GM23338 (cell line): ENCODE results near the gene DESI1. TPM values are rescaled to one million over a fixed set of nuclear protein-coding genes. Genes with fewer than 3 reads are reported as not detected.

Source experiments
- ATAC-seq: fragments of 200-7000 bp; cut with Tn5 transposase; 3 replicates; pipeline ENCODE4 v1.9.1; 2020
- DNase-seq: peaks from one replicate; pipeline ENCODE4 v3.0.0-alpha.2; 2015; ENCODE audit warnings: low spot score
- H2AFZ ChIP-seq: fragments of 200-600 bp; sonication (generic); 2 replicates; pipeline ENCODE4 v1.8.0; 2016; ENCODE audit warnings: antibody characterized with exemption, mild to moderate bottlenecking, moderate library complexity
- H3F3A ChIP-seq: fragments of 200-600 bp; sonication (generic); replicated peaks from 2 replicates; pipeline ENCODE4 v1.8.0; 2017; ENCODE audit warnings: antibody characterized with exemption, mixed run types, low read depth
- H3K27ac ChIP-seq: fragments of 200-600 bp; sonication (generic); 2 replicates; pipeline ENCODE4 v1.6.1; 2016; ENCODE audit warnings: low read depth
- H3K27me3 ChIP-seq: fragments of 200-600 bp; sonication (generic); 2 replicates; pipeline ENCODE4 v1.8.0; 2016; ENCODE audit warnings: mild to moderate bottlenecking, mixed run types, moderate library complexity; ENCODE audit not compliant: insufficient read depth
- H3K36me3 ChIP-seq: fragments of 200-600 bp; sonication (generic); 2 replicates; pipeline ENCODE4 v1.8.0; 2016; ENCODE audit warnings: mild to moderate bottlenecking; ENCODE audit not compliant: insufficient read depth
- H3K4me1 ChIP-seq: fragments of 200-600 bp; sonication (generic); 2 replicates; pipeline ENCODE4 v1.8.0; 2016; ENCODE audit warnings: mild to moderate bottlenecking, moderate library complexity; ENCODE audit not compliant: insufficient read depth
- H3K4me2 ChIP-seq: fragments of 200-600 bp; sonication (generic); 2 replicates; pipeline ENCODE4 v1.7.1; 2017; ENCODE audit warnings: mixed run types
- H3K4me3 ChIP-seq: fragments of 200-600 bp; sonication (generic); 2 replicates; pipeline ENCODE4 v1.6.1; 2016; ENCODE audit warnings: mixed run types
- H3K79me2 ChIP-seq: fragments of 200-600 bp; sonication (generic); replicated peaks from 2 replicates; pipeline ENCODE4 v1.8.0; 2017; ENCODE audit warnings: mild to moderate bottlenecking; ENCODE audit not compliant: insufficient read depth
- H3K9me2 ChIP-seq: fragments of 200-600 bp; sonication (generic); 2 replicates; pipeline ENCODE4 v1.8.0; 2017; ENCODE audit not compliant: insufficient read depth
- H4K20me1 ChIP-seq: fragments of 200-600 bp; sonication (generic); replicated peaks from 2 replicates; pipeline ENCODE4 v1.8.0; 2017; ENCODE audit warnings: mild to moderate bottlenecking; ENCODE audit not compliant: insufficient read depth
- H3K27ac Mint-ChIP-seq: 2 replicates; pipeline ENCODE4 v1.8.0; 2020; ENCODE audit warnings: inconsistent platforms, mild to moderate bottlenecking, moderate library complexity, mixed read lengths
- H3K27me3 Mint-ChIP-seq: 3 replicates; pipeline ENCODE4 v1.8.0; 2022; ENCODE audit warnings: low read depth, mild to moderate bottlenecking, moderate library complexity, mixed read lengths, inconsistent platforms; ENCODE audit not compliant: insufficient read depth, poor library complexity
- H3K36me3 Mint-ChIP-seq: 3 replicates; pipeline ENCODE4 v1.8.0; 2021; ENCODE audit warnings: low read depth, mild to moderate bottlenecking, inconsistent platforms, moderate library complexity, mixed read lengths
- H3K4me1 Mint-ChIP-seq: 3 replicates; pipeline ENCODE4 v1.8.0; 2020; ENCODE audit warnings: mild to moderate bottlenecking, inconsistent platforms, mixed read lengths
- H3K4me3 Mint-ChIP-seq: 3 replicates; pipeline ENCODE4 v1.8.0; 2021; ENCODE audit warnings: moderate library complexity, mild to moderate bottlenecking, inconsistent platforms, mixed read lengths
- H3K9me3 Mint-ChIP-seq: 3 replicates; pipeline ENCODE4 v1.8.0; 2020; ENCODE audit warnings: moderate library complexity, mild to moderate bottlenecking, inconsistent platforms, mixed read lengths
- CREB1 ChIP-seq: fragments of 250-450 bp; sonication (Bioruptor Pico); IDR thresholded peaks from 2 replicates; pipeline ENCODE4 v1.5.0; 2020; ENCODE audit warnings: low read depth, mild to moderate bottlenecking, moderate library complexity
- EZH2 ChIP-seq: fragments of 200-600 bp; sonication (generic); IDR thresholded peaks from one replicate; pipeline ENCODE4 v1.8.0; 2017; ENCODE audit warnings: antibody characterized with exemption, mild to moderate bottlenecking, low read depth; ENCODE audit not compliant: unreplicated experiment
- NANOG ChIP-seq: IDR thresholded peaks from 2 replicates; pipeline ENCODE4 v1.6.1; 2016; ENCODE audit warnings: antibody characterized with exemption, borderline replicate concordance
- POLR2AphosphoS5 ChIP-seq: IDR thresholded peaks from 2 replicates; pipeline ENCODE4 v1.6.1; 2016; ENCODE audit warnings: antibody characterized with exemption, low read depth
- STAT1 ChIP-seq: IDR thresholded peaks from one replicate; pipeline ENCODE4 v1.6.1; 2016; ENCODE audit warnings: antibody characterized with exemption; ENCODE audit not compliant: unreplicated experiment
- long read RNA-seq: library from polyadenylated mRNA; unstranded; transcript quantifications from one replicate; pipeline ENCODE4 v2.0.0, GENCODE V29; 2020; ENCODE audit not compliant: unreplicated experiment
- polyA plus RNA-seq: library from polyadenylated mRNA; unstranded; fragments of >200 nt; fragmentation: Nextera tagmentation; extraction: Ambion mirVana; gene quantifications from 2 replicates; pipeline ENCODE4 v1.2.1, GENCODE V29; 2016
- total RNA-seq: library from RNA; depleted of rRNA; stranded (reverse); fragments of >200 nt; shearing (Covaris generic); gene quantifications from 2 replicates; pipeline ENCODE4 v1.2.3, GENCODE V29; 2014; rRNA removed
- TF ChIP-seq, protein P1 (sequence below): IDR thresholded peaks from 2 replicates; pipeline ENCODE4 v1.6.1; 2016; ENCODE audit warnings: antibody characterized with exemption
- TF ChIP-seq, protein P2 (sequence below): IDR thresholded peaks from one replicate; pipeline ENCODE4 v1.6.1; 2018; ENCODE audit warnings: antibody characterized with exemption; ENCODE audit not compliant: unreplicated experiment
- TF ChIP-seq, protein P3 (sequence below): fragments of 250-450 bp; sonication (Bioruptor Pico); IDR thresholded peaks from 2 replicates; pipeline ENCODE4 v1.5.0; 2020; ENCODE audit warnings: mild to moderate bottlenecking, moderate library complexity
- TF ChIP-seq, protein P4 (sequence below), 2 experiments: fragments of 200-600 bp in 1 of 2; sonication (generic) in 1 of 2; conservative IDR thresholded peaks; 2 replicates each; pipeline versions ENCODE4 v1.5.1 to v1.6.1; 2016 to 2017; ENCODE audit warnings: antibody characterized with exemption in 2 of 2, low read depth in 2 of 2, mild to moderate bottlenecking in 2 of 2, moderate library complexity in 1 of 2

DESI1 gene
- 40.4 and 53.8 TPM in 2 replicates for total RNA-seq
- 33.7 and 37.9 TPM in 2 replicates for polyA plus RNA-seq
- long read RNA-seq, transcript DESI1-201 (6 exons, 3,833 nt), result major isoform, 13 of 15 reads
- long read RNA-seq, partial matches to known transcripts, result 0 of 15 reads
- long read RNA-seq, other reads (novel, unspliced or antisense), result 2 of 15 reads

DNA sequence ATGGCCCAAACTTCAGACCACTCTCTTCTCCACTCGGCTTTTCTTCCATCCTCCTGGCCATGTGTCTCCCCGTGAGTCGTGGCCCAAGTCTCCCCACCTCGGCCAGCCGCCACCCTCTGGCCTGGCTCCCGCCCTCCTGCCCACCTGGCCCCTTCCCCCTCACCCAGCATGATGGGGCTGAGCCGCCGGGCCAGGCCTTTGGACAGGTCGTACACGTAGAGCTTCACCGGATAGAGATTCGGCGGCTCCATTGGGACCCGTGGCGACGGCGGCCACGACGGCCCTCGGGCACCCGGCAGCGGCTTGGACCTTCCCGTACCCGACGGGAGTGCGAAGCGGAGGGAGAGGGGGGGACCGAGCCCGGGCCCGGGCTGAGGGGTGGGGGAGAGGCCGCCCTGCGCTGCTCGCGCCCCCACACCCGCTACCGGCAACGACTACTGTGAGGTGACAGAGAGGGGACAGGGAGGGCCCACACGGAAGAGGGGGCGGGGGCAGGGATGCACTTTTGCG, at the start of gene DESI1:
Gene DESI1 (minus strand): TSS at position 455 of the 510 bp plus-strand sequence. CDS start 204 bp downstream, at position 251.
- peak; percentile 67 for DNase-seq
- H2AFZ ChIP-seq, result peak within 1 kb of the TSS; percentile 86
- TF ChIP-seq, protein P1, sequence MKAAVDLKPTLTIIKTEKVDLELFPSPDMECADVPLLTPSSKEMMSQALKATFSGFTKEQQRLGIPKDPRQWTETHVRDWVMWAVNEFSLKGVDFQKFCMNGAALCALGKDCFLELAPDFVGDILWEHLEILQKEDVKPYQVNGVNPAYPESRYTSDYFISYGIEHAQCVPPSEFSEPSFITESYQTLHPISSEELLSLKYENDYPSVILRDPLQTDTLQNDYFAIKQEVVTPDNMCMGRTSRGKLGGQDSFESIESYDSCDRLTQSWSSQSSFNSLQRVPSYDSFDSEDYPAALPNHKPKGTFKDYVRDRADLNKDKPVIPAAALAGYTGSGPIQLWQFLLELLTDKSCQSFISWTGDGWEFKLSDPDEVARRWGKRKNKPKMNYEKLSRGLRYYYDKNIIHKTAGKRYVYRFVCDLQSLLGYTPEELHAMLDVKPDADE, result 0 out of 2 replicates have a peak, but pooled peaks have one; percentile 39
- TF ChIP-seq STAT1, result no peak
- TF ChIP-seq, protein P2, sequence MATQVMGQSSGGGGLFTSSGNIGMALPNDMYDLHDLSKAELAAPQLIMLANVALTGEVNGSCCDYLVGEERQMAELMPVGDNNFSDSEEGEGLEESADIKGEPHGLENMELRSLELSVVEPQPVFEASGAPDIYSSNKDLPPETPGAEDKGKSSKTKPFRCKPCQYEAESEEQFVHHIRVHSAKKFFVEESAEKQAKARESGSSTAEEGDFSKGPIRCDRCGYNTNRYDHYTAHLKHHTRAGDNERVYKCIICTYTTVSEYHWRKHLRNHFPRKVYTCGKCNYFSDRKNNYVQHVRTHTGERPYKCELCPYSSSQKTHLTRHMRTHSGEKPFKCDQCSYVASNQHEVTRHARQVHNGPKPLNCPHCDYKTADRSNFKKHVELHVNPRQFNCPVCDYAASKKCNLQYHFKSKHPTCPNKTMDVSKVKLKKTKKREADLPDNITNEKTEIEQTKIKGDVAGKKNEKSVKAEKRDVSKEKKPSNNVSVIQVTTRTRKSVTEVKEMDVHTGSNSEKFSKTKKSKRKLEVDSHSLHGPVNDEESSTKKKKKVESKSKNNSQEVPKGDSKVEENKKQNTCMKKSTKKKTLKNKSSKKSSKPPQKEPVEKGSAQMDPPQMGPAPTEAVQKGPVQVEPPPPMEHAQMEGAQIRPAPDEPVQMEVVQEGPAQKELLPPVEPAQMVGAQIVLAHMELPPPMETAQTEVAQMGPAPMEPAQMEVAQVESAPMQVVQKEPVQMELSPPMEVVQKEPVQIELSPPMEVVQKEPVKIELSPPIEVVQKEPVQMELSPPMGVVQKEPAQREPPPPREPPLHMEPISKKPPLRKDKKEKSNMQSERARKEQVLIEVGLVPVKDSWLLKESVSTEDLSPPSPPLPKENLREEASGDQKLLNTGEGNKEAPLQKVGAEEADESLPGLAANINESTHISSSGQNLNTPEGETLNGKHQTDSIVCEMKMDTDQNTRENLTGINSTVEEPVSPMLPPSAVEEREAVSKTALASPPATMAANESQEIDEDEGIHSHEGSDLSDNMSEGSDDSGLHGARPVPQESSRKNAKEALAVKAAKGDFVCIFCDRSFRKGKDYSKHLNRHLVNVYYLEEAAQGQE, result no peak
- TF ChIP-seq, protein P3, sequence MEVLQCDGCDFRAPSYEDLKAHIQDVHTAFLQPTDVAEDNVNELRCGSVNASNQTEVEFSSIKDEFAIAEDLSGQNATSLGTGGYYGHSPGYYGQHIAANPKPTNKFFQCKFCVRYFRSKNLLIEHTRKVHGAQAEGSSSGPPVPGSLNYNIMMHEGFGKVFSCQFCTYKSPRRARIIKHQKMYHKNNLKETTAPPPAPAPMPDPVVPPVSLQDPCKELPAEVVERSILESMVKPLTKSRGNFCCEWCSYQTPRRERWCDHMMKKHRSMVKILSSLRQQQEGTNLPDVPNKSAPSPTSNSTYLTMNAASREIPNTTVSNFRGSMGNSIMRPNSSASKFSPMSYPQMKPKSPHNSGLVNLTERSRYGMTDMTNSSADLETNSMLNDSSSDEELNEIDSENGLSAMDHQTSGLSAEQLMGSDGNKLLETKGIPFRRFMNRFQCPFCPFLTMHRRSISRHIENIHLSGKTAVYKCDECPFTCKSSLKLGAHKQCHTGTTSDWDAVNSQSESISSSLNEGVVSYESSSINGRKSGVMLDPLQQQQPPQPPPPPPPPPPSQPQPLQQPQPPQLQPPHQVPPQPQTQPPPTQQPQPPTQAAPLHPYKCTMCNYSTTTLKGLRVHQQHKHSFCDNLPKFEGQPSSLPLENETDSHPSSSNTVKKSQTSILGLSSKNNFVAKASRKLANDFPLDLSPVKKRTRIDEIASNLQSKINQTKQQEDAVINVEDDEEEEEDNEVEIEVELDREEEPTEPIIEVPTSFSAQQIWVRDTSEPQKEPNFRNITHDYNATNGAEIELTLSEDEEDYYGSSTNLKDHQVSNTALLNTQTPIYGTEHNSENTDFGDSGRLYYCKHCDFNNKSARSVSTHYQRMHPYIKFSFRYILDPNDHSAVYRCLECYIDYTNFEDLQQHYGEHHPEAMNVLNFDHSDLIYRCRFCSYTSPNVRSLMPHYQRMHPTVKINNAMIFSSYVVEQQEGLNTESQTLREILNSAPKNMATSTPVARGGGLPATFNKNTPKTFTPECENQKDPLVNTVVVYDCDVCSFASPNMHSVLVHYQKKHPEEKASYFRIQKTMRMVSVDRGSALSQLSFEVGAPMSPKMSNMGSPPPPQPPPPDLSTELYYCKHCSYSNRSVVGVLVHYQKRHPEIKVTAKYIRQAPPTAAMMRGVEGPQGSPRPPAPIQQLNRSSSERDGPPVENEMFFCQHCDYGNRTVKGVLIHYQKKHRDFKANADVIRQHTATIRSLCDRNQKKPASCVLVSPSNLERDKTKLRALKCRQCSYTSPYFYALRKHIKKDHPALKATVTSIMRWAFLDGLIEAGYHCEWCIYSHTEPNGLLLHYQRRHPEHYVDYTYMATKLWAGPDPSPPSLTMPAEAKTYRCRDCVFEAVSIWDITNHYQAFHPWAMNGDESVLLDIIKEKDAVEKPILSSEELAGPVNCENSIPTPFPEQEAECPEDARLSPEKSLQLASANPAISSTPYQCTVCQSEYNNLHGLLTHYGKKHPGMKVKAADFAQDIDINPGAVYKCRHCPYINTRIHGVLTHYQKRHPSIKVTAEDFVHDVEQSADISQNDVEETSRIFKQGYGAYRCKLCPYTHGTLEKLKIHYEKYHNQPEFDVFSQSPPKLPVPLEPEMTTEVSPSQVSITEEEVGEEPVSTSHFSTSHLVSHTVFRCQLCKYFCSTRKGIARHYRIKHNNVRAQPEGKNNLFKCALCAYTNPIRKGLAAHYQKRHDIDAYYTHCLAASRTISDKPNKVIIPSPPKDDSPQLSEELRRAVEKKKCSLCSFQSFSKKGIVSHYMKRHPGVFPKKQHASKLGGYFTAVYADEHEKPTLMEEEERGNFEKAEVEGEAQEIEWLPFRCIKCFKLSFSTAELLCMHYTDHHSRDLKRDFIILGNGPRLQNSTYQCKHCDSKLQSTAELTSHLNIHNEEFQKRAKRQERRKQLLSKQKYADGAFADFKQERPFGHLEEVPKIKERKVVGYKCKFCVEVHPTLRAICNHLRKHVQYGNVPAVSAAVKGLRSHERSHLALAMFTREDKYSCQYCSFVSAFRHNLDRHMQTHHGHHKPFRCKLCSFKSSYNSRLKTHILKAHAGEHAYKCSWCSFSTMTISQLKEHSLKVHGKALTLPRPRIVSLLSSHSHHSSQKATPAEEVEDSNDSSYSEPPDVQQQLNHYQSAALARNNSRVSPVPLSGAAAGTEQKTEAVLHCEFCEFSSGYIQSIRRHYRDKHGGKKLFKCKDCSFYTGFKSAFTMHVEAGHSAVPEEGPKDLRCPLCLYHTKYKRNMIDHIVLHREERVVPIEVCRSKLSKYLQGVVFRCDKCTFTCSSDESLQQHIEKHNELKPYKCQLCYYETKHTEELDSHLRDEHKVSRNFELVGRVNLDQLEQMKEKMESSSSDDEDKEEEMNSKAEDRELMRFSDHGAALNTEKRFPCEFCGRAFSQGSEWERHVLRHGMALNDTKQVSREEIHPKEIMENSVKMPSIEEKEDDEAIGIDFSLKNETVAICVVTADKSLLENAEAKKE, result no peak
- TF ChIP-seq, protein P4, sequence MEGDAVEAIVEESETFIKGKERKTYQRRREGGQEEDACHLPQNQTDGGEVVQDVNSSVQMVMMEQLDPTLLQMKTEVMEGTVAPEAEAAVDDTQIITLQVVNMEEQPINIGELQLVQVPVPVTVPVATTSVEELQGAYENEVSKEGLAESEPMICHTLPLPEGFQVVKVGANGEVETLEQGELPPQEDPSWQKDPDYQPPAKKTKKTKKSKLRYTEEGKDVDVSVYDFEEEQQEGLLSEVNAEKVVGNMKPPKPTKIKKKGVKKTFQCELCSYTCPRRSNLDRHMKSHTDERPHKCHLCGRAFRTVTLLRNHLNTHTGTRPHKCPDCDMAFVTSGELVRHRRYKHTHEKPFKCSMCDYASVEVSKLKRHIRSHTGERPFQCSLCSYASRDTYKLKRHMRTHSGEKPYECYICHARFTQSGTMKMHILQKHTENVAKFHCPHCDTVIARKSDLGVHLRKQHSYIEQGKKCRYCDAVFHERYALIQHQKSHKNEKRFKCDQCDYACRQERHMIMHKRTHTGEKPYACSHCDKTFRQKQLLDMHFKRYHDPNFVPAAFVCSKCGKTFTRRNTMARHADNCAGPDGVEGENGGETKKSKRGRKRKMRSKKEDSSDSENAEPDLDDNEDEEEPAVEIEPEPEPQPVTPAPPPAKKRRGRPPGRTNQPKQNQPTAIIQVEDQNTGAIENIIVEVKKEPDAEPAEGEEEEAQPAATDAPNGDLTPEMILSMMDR (conservative IDR thresholded peaks at IDR 0.05; ENCODE audit: low read depth in 2 of 2), result no peak
- no peak for TF ChIP-seq EZH2
- peak; percentile 96 for TF ChIP-seq POLR2AphosphoS5
- no peak for TF ChIP-seq CREB1 (CRISPR knock-in tag)
- no peak for TF ChIP-seq NANOG
- H3K27ac Mint-ChIP-seq, result peak within 1 kb of the TSS; percentile 100
- peak within 1 kb of the TSS; percentile 80 for H3K4me3 ChIP-seq
- peaks cover 42% of the 10 kb centered on the region for H3K36me3 Mint-ChIP-seq
- H3K4me2 ChIP-seq, result peak within 1 kb of the TSS; percentile 94
- H3K9me2 ChIP-seq, result no peaks in the 10 kb centered on the region
- H3K4me3 Mint-ChIP-seq, result peak within 1 kb of the TSS; percentile 98
- peaks cover 18% of the 10 kb centered on the region for H3K27me3 Mint-ChIP-seq
- peaks cover 67% of the 10 kb centered on the region for H3K79me2 ChIP-seq
- H3K27me3 ChIP-seq, result no peaks in the 10 kb centered on the region
- H3K4me1 ChIP-seq, result peaks cover 15% of the 10 kb centered on the region
- H4K20me1 ChIP-seq, result peaks cover 19% of the 10 kb centered on the region
- ATAC-seq, result peak; percentile 81
- H3K9me3 Mint-ChIP-seq, result no peaks in the 10 kb centered on the region; the same call in 2 of the 3 replicates
- peaks cover 22% of the 10 kb centered on the region for H3K4me1 Mint-ChIP-seq
- H3F3A ChIP-seq, result peaks cover 21% of the 10 kb centered on the region; the same call in 1 of the 2 replicates
- peak within 1 kb of the TSS; percentile 98 for H3K27ac ChIP-seq
- peaks cover 21% of the 10 kb centered on the region for H3K36me3 ChIP-seq
